PC-3 (cell line): ENCODE results near the gene ADAMTSL3. TPM values are rescaled to one million over a fixed set of nuclear protein-coding genes. Genes with fewer than 3 reads are reported as not detected.

Source experiments
- ATAC-seq: fragments of 200-7000 bp; cut with Tn5 transposase; 2 replicates; pipeline ENCODE4 v1.9.1; 2020; ENCODE audit warnings: mild to moderate bottlenecking, moderate library complexity
- BruUV-seq: library from RNA; stranded (reverse); fragments of 400-500 nt; replicated peaks from 2 replicates; lab custom pipeline; 2021; lab: Mats Ljungman, UMichigan
- CTCF ChIA-PET: fragments of 300-600 bp; sonication (Branson Sonifier 250); formaldehyde crosslinking; loops from one replicate; lab custom pipeline; 2022; ENCODE audit warnings: antibody characterized with exemption; lab: Charles Lee
- POLR2A ChIA-PET: fragments of 300-600 bp; sonication (Branson Sonifier 250); formaldehyde crosslinking; loops from one replicate; lab custom pipeline; 2022; ENCODE audit warnings: antibody characterized with exemption; ENCODE audit not compliant: unreplicated experiment; lab: Charles Lee
- DNase-seq: peaks from one replicate; pipeline ENCODE4 v3.0.0-alpha.2; 2015
- H2AFZ ChIP-seq: fragments of 300-600 bp; sonication (generic); 2 replicates; pipeline ENCODE4 v1.6.0; 2016; ENCODE audit warnings: antibody characterized with exemption, low read length
- H3F3A ChIP-seq: fragments of 300-600 bp; sonication (generic); one replicate; pipeline ENCODE4 v1.6.0; 2017; ENCODE audit warnings: antibody characterized with exemption, low read length, control low read depth, mild to moderate bottlenecking; ENCODE audit not compliant: unreplicated experiment
- H3K27ac ChIP-seq: fragments of 300-600 bp; sonication (generic); 2 replicates; pipeline ENCODE4 v1.5.1; 2016; ENCODE audit warnings: mild to moderate bottlenecking, low read length
- H3K27me3 ChIP-seq: fragments of 300-600 bp; sonication (generic); 2 replicates; pipeline ENCODE4 v1.6.1; 2016; ENCODE audit warnings: low read length, mixed read lengths
- H3K36me3 ChIP-seq: fragments of 300-600 bp; sonication (generic); 2 replicates; pipeline ENCODE4 v1.6.1; 2016; ENCODE audit warnings: low read depth, mixed run types, low read length, mixed read lengths
- H3K4me1 ChIP-seq: fragments of 300-600 bp; sonication (generic); 2 replicates; pipeline ENCODE4 v1.5.1; 2016; ENCODE audit warnings: low read length; ENCODE audit not compliant: insufficient read depth
- H3K4me2 ChIP-seq: fragments of 300-600 bp; sonication (generic); 2 replicates; pipeline ENCODE4 v1.6.0; 2016; ENCODE audit warnings: low read length
- H3K4me3 ChIP-seq: fragments of 300-600 bp; sonication (generic); 2 replicates; pipeline ENCODE4 v1.5.1; 2016; ENCODE audit warnings: mild to moderate bottlenecking, low read length, mixed read lengths
- H3K79me2 ChIP-seq: fragments of 300-600 bp; sonication (generic); 2 replicates; pipeline ENCODE4 v1.6.1; 2017; ENCODE audit warnings: low read length, mixed read lengths
- H3K9ac ChIP-seq: fragments of 300-600 bp; sonication (generic); 2 replicates; pipeline ENCODE4 v1.6.0; 2016; ENCODE audit warnings: mild to moderate bottlenecking, low read length
- H3K9me2 ChIP-seq: fragments of 300-600 bp; sonication (generic); replicated peaks from 2 replicates; pipeline ENCODE4 v1.6.1; 2016; ENCODE audit warnings: mixed run types, low read length, mixed read lengths
- H3K9me3 ChIP-seq: fragments of 300-600 bp; sonication (generic); 2 replicates; pipeline ENCODE4 v1.6.1; 2016; ENCODE audit warnings: low read length, mixed read lengths
- H4K20me1 ChIP-seq: fragments of 300-600 bp; sonication (generic); 2 replicates; pipeline ENCODE4 v1.6.1; 2016; ENCODE audit warnings: low read length, mixed read lengths
- CTCF ChIP-seq: fragments of 300-600 bp; sonication (generic); conservative IDR thresholded peaks from 2 replicates; pipeline ENCODE4 v1.5.1; 2017; ENCODE audit warnings: antibody characterized with exemption, low read depth, mild to moderate bottlenecking, low read length
- EZH2 ChIP-seq: fragments of 300-600 bp; sonication (generic); IDR thresholded peaks from one replicate; pipeline ENCODE4 v1.6.1; 2017; ENCODE audit warnings: antibody characterized with exemption, mild to moderate bottlenecking, low read length; ENCODE audit not compliant: unreplicated experiment
- EZH2phosphoT487 ChIP-seq: fragments of 300-600 bp; sonication (generic); IDR thresholded peaks from 2 replicates; pipeline ENCODE4 v1.6.1; 2018; ENCODE audit warnings: mild to moderate bottlenecking, antibody characterized with exemption, low read length, borderline replicate concordance
- intact Hi-C: fragments of 100-400 bp; cut with micrococcal nuclease; formaldehyde crosslinking; loops from 2 replicates; pipeline ENCODE4 v1.9.0; 2023
- total RNA-seq: library from RNA; depleted of rRNA; stranded (reverse); fragments of >200 nt; gene quantifications from 2 replicates; pipeline ENCODE4 v1.2.3, GENCODE V29; 2014

Gene ADAMTSL3
- total RNA-seq, 1 experiment from 2014 or later = 7.9 TPM

GRCh38 chr15:83671603-83672002 is 17.7 kb downstream of the ADAMTSL3 start:
- Histone ChIP-seq H3K27ac (no peak overlapping the region), H3K4me2 (no peak overlapping the region), H3K9me2 (no peaks in the 10 kb centered on the region), H3K79me2 (no peaks in the 10 kb centered on the region), H4K20me1 (no peaks in the 10 kb centered on the region), H3K36me3 (peaks cover 5% of the 10 kb centered on the region), H3F3A (no peaks in the 10 kb centered on the region), H3K9me3 (0 out of 2 replicates have a peak, but pooled peaks cover 5% of the 10 kb centered on the region), H3K27me3 (no peaks in the 10 kb centered on the region), H2AFZ (no peak overlapping the region), H3K9ac (no peak overlapping the region), H3K4me3 (no peak overlapping the region), H3K4me1 (no peaks in the 10 kb centered on the region)
- ATAC-seq (no peak), DNase-seq (no peak)
- POLR2A ChIA-PET = no interaction called here
- CTCF ChIA-PET = no interaction called here
- TF ChIP-seq EZH2 (no peak), CTCF (no peak), EZH2phosphoT487 (no peak)
- BruUV-seq = no TSS peak
- intact Hi-C loops = no loop called here

DNA sequence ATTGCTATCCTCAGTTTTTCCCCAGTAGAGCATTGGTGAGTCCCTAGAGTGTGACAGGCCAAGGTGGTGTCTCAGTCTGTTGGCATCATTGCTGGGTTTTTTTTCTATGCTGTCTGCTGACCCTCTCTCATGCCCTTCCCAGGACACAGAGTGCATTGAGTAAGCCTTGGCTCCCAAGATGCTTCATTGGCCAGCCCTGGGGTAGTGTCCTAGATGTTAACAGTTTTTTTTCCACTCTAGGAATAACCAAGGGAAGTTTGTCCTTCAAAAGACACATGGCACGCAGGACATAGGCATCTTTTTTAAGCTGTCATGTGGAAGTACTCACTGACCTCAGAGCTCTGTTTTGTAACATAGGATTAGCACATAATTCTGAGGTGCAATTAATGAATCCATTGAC is 19.5 kb downstream of the ADAMTSL3 start:
- no TSS peak for BruUV-seq
- DNase-seq (no peak), ATAC-seq (no peak)
- Histone ChIP-seq H3K9me2 (no peaks in the 10 kb centered on the region), H2AFZ (no peak overlapping the region), H3K4me1 (no peaks in the 10 kb centered on the region), H3K79me2 (no peaks in the 10 kb centered on the region), H3K9ac (no peak overlapping the region), H3F3A (no peaks in the 10 kb centered on the region), H3K9me3 (0 out of 2 replicates have a peak, but pooled peaks cover 5% of the 10 kb centered on the region), H3K27ac (no peak overlapping the region), H3K4me3 (no peak overlapping the region), H3K4me2 (no peak overlapping the region), H4K20me1 (no peaks in the 10 kb centered on the region), H3K36me3 (peaks cover 5% of the 10 kb centered on the region), H3K27me3 (no peaks in the 10 kb centered on the region)
- TF ChIP-seq EZH2 = no peak
- TF ChIP-seq EZH2phosphoT487 = no peak
- TF ChIP-seq CTCF = no peak
- CTCF ChIA-PET = no interaction called here
- intact Hi-C loops = no loop called here
- POLR2A ChIA-PET = no interaction called here

- ATAC-seq = peak; percentile 56; the same call in 1 of the 2 replicates
- BruUV-seq = no TSS peak
- POLR2A ChIA-PET = no interaction called here
Measured at GRCh38 chr15:83682476-83683088, 28.7 kb downstream of the ADAMTSL3 start.

More at GRCh38 chr15:83682476-83683088, 28.7 kb downstream of the ADAMTSL3 start:
- Histone ChIP-seq H3K36me3 (0 out of 2 replicates have a peak, but pooled peaks cover 4% of the 10 kb centered on the region), H3K4me3 (no peak overlapping the region), H3K79me2 (no peaks in the 10 kb centered on the region), H3K9me3 (no peaks in the 10 kb centered on the region), H3K4me2 (no peak overlapping the region), H3K4me1 (no peaks in the 10 kb centered on the region), H3K9me2 (no peaks in the 10 kb centered on the region), H3K27ac (peak overlapping the region; percentile 42), H2AFZ (no peak overlapping the region), H3K9ac (no peak overlapping the region), H4K20me1 (no peaks in the 10 kb centered on the region), H3F3A (no peaks in the 10 kb centered on the region), H3K27me3 (no peaks in the 10 kb centered on the region)
- intact Hi-C loops = no loop called here
- TF ChIP-seq EZH2phosphoT487 = no peak
- TF ChIP-seq EZH2 = no peak
- no peak for TF ChIP-seq CTCF
- peak; percentile 10 for DNase-seq
- CTCF ChIA-PET = no interaction called here
